ENCODE results near the gene FOXF1. TPM values are rescaled to one million over a fixed set of nuclear protein-coding genes. Genes with fewer than 3 reads are reported as not detected.

FOXF1 gene
- total RNA-seq, 1 experiment from 2014 or later: not detected

DNA sequence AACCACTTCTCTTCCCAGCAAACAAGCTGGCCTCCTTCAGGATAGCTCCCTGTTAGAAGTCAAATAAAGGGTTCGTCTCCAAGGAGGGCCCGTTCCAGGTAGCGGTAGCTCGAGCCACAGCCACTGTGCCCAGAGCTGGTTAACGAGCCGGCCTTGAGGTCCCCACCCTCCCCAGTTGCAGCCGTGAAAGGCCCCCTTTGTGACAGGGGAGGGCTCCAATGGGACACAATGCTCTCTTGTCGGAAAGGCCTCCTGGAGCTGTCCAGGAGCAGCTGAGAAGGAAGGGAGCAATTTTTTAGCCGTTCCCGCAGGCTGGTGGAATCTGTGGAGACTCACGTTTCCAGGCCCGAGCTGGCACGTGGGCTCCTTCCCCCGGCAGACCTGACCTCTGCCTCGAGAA, 29.9 kb upstream of the FOXF1 start:
- ChIA-PET POLR2A (no interaction called here), CTCF (no interaction called here)
- no peak for ATAC-seq
- peaks cover 19% of the 10 kb centered on the region for H3K9me3 Mint-ChIP-seq
- H3K36me3 Mint-ChIP-seq: peaks cover 6% of the 10 kb centered on the region; the same call in 1 of the 2 replicates
- no peak for TF ChIP-seq ELF4 (CRISPR knock-in tag; IDR thresholded peaks at IDR 0.05; ENCODE audit: low read depth)
- no peak for TF ChIP-seq SMAD3 (CRISPR knock-in tag; IDR thresholded peaks at IDR 0.05; ENCODE audit: borderline replicate concordance)
- TF ChIP-seq OVOL2 (CRISPR knock-in tag; IDR thresholded peaks at IDR 0.05; ENCODE audit: borderline replicate concordance): no peak
- no peak for TF ChIP-seq CBFB (CRISPR knock-in tag; IDR thresholded peaks at IDR 0.05; ENCODE audit: low read depth)
- TF ChIP-seq JUN (CRISPR knock-in tag; IDR thresholded peaks at IDR 0.05): no peak
- TF ChIP-seq, protein P1, sequence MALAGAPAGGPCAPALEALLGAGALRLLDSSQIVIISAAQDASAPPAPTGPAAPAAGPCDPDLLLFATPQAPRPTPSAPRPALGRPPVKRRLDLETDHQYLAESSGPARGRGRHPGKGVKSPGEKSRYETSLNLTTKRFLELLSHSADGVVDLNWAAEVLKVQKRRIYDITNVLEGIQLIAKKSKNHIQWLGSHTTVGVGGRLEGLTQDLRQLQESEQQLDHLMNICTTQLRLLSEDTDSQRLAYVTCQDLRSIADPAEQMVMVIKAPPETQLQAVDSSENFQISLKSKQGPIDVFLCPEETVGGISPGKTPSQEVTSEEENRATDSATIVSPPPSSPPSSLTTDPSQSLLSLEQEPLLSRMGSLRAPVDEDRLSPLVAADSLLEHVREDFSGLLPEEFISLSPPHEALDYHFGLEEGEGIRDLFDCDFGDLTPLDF (CRISPR knock-in tag; IDR thresholded peaks at IDR 0.05): no peak
- no peak for TF ChIP-seq FOXP1 (CRISPR knock-in tag; IDR thresholded peaks at IDR 0.05; ENCODE audit: borderline replicate concordance)
- no peak for TF ChIP-seq ZNF423 (CRISPR knock-in tag; IDR thresholded peaks at IDR 0.05)
- no peak for TF ChIP-seq ETV6 (CRISPR knock-in tag; IDR thresholded peaks at IDR 0.05)
- TF ChIP-seq NR1H2 (CRISPR knock-in tag; IDR thresholded peaks at IDR 0.05): no peak
- no peak for TF ChIP-seq FOXK1 (CRISPR knock-in tag; IDR thresholded peaks at IDR 0.05)
- no peak for TF ChIP-seq TCF7 (CRISPR knock-in tag; IDR thresholded peaks at IDR 0.05; ENCODE audit: low read depth)
- TF ChIP-seq ZNF396 (CRISPR knock-in tag; IDR thresholded peaks at IDR 0.05; ENCODE audit: borderline replicate concordance): no peak
- H3K27ac Mint-ChIP-seq: no peak overlapping the region
- peaks cover 14% of the 10 kb centered on the region for H3K27me3 Mint-ChIP-seq (ENCODE audit: low read depth)
- DNase-seq (ENCODE audit: low spot score): no peak
- no peak overlapping the region for H3K4me3 Mint-ChIP-seq
- H3K4me1 Mint-ChIP-seq: peaks cover 11% of the 10 kb centered on the region

GRCh38 chr16:86481607-86482006, 28.7 kb upstream of the FOXF1 start:
- CTCF ChIA-PET: no interaction called here
- H3K27ac Mint-ChIP-seq: no peak overlapping the region
- H3K4me1 Mint-ChIP-seq: peaks cover 13% of the 10 kb centered on the region

More at GRCh38 chr16:86481607-86482006, 28.7 kb upstream of the FOXF1 start:
- H3K27me3 Mint-ChIP-seq (ENCODE audit: low read depth): peaks cover 21% of the 10 kb centered on the region
- peaks cover 6% of the 10 kb centered on the region; the same call in 1 of the 2 replicates for H3K36me3 Mint-ChIP-seq
- no peak for TF ChIP-seq ZNF396 (CRISPR knock-in tag; IDR thresholded peaks at IDR 0.05; ENCODE audit: borderline replicate concordance)
- no peak for TF ChIP-seq ZNF121 (CRISPR knock-in tag; IDR thresholded peaks at IDR 0.05)
- TF ChIP-seq, protein P2, sequence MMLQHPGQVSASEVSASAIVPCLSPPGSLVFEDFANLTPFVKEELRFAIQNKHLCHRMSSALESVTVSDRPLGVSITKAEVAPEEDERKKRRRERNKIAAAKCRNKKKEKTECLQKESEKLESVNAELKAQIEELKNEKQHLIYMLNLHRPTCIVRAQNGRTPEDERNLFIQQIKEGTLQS (CRISPR knock-in tag; conservative IDR thresholded peaks at IDR 0.05): no peak
- TF ChIP-seq NFYB (CRISPR knock-in tag; conservative IDR thresholded peaks at IDR 0.05; ENCODE audit: low read depth): no peak
- no peak for TF ChIP-seq ZNF416 (CRISPR knock-in tag; IDR thresholded peaks at IDR 0.05)
- TF ChIP-seq, protein P3, sequence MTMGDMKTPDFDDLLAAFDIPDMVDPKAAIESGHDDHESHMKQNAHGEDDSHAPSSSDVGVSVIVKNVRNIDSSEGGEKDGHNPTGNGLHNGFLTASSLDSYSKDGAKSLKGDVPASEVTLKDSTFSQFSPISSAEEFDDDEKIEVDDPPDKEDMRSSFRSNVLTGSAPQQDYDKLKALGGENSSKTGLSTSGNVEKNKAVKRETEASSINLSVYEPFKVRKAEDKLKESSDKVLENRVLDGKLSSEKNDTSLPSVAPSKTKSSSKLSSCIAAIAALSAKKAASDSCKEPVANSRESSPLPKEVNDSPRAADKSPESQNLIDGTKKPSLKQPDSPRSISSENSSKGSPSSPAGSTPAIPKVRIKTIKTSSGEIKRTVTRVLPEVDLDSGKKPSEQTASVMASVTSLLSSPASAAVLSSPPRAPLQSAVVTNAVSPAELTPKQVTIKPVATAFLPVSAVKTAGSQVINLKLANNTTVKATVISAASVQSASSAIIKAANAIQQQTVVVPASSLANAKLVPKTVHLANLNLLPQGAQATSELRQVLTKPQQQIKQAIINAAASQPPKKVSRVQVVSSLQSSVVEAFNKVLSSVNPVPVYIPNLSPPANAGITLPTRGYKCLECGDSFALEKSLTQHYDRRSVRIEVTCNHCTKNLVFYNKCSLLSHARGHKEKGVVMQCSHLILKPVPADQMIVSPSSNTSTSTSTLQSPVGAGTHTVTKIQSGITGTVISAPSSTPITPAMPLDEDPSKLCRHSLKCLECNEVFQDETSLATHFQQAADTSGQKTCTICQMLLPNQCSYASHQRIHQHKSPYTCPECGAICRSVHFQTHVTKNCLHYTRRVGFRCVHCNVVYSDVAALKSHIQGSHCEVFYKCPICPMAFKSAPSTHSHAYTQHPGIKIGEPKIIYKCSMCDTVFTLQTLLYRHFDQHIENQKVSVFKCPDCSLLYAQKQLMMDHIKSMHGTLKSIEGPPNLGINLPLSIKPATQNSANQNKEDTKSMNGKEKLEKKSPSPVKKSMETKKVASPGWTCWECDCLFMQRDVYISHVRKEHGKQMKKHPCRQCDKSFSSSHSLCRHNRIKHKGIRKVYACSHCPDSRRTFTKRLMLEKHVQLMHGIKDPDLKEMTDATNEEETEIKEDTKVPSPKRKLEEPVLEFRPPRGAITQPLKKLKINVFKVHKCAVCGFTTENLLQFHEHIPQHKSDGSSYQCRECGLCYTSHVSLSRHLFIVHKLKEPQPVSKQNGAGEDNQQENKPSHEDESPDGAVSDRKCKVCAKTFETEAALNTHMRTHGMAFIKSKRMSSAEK (CRISPR knock-in tag; IDR thresholded peaks at IDR 0.05; ENCODE audit: borderline replicate concordance): no peak
- H3K9me3 Mint-ChIP-seq: peaks cover 19% of the 10 kb centered on the region
- H3K4me3 Mint-ChIP-seq: no peak overlapping the region
- no peak for ATAC-seq
- no peak for DNase-seq (ENCODE audit: low spot score)
- POLR2A ChIA-PET: interaction anchor here (0.6 kb wide), 1 partner anchor 36 kb away, joined by 3 read pairs; no protein-coding TSS in a partner anchor

Data from WTC11 (cell line).